ENCODE measurements around the gene POT1. TPM values are rescaled to one million over a fixed set of nuclear protein-coding genes. Genes with fewer than 3 reads are reported as not detected.

POT1 gene
- polyA plus RNA-seq, 1 donor = 50.4 TPM

GRCh38 chr7:124811341-124811740, 118.3 kb downstream of the POT1 start:
- no peak for DNase-seq

- DNase-seq = no peak
These were observed 119.0 kb downstream of the POT1 start for GRCh38 chr7:124810605-124811004.

- no peak for DNase-seq
These were observed 121.4 kb downstream of the POT1 start for GRCh38 chr7:124808206-124808605.

DNA sequence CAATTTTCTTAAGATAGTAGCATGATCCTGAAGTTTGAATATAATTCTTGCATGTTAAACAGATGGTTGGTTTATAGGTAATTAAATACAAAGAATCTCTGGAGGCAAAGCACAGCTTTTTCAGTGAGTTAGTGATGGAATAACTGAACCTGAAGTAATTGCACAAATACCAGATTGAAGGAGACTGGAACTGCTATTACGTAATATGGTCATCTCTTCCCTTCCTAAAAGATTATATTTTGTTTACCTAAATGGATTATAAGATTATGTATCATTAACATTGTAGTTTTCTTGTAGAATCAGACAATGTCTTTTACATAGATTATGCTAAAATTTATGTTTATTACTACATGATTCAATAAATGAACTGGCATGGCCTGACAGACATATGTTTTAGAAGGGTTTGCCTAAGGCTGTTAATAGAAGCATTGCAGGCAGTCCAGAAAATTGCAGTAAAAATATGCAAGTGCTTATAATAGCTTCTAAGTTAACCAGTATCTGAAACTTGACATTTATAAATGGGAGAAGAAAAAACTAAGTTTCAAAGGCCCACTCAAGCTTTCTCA, 128.2 kb downstream of the POT1 start:
- no peak for DNase-seq

GRCh38 chr7:124800386-124800785, 129.2 kb downstream of the POT1 start:
- no peak for DNase-seq

- DNase-seq = no peak
These were observed 130.2 kb downstream of the POT1 start for GRCh38 chr7:124799448-124799847.

DNA sequence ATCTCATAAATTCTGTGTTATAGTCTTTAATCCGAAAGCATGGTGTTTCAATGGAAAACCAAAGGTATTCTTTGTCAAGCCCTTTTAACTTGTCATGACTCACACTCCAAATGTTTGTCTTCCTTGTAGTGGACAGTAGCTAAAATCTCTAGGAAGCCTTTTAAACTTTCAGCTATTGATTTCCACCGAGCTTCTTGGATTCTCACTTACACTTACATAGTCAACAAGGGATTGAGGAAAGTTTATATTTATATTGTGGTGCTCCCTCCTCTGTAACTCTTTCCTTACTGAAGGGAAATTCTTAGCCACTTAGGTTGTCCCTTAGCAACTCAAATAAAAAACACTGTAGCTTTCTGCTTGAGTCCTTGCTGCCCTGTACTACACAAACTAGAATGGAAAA, 132.9 kb downstream of the POT1 start:
- DNase-seq = no peak

GRCh38 chr7:124792696-124793095, 136.9 kb downstream of the POT1 start:
- no peak for DNase-seq

DNA sequence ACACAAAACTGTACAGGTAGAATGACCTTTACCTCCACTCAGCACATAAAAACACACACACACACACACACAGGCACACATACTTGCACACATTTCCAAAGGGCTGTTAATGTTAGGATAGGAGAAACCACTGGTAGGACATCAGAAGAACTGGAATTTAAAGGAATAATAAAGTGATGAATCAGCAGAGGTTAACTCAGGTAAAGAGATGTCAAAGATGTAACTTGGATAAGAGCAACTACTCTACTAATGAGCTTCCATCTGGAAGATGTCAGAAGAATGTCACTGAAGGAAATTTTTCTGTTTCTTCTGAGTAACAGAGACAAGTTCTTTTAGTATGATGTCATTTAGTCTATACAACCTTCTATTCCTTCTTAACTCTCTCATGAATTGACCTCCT, 137.6 kb downstream of the POT1 start:
- DNase-seq = no peak

- DNase-seq = no peak
These were observed 138.2 kb downstream of the POT1 start for GRCh38 chr7:124791426-124791825.

- DNase-seq = no peak
These were observed 139.0 kb downstream of the POT1 start for GRCh38 chr7:124790645-124791044.

GRCh38 chr7:124785994-124786393, 143.6 kb downstream of the POT1 start:
- no peak for DNase-seq

DNA sequence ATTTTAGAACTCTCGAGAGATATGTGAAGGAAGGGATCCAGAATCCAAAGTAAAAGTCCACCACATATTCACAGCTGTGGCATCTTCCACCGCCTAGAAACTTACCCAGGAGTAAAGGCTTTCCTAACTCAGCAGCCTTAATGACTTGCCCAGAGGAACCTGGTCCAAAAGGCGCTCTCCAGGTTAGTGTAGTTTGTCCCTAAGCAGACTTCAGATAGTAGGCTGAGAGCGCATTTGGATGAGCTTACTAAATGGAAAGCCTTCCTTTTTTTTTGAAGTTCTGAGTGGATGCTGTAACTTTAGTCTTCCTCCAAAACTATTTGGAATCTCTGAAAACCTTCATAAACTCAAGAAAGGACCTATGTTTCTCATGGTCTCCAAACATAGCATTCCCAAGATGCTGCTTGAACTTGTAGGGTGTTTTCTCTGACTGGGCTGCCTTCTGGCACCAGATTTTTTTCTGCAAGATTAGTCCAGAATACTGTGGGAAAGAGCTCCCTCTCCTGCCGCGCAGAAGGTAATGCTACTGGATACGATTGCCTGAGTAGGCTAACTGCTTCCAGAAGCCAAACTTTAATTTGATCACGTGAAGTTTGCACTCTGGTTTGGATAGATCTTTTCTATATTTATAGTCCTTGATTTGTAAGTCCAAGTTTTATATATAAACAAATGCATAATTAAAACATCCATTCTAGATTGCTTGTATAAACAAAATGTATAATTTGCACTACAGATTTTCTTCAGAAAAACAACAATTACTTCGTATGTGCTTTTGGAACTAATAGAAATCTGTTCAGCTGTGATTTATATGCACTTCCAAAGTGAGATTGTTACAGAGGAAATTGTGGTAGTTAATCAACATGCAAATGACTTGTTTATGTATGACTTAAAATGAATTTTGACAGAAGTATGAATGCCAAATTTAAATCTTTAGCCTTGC, 144.5 kb downstream of the POT1 start:
- DNase-seq = peak; percentile 48

GRCh38 chr7:124783271-124783670, 146.4 kb downstream of the POT1 start:
- DNase-seq = no peak

DNA sequence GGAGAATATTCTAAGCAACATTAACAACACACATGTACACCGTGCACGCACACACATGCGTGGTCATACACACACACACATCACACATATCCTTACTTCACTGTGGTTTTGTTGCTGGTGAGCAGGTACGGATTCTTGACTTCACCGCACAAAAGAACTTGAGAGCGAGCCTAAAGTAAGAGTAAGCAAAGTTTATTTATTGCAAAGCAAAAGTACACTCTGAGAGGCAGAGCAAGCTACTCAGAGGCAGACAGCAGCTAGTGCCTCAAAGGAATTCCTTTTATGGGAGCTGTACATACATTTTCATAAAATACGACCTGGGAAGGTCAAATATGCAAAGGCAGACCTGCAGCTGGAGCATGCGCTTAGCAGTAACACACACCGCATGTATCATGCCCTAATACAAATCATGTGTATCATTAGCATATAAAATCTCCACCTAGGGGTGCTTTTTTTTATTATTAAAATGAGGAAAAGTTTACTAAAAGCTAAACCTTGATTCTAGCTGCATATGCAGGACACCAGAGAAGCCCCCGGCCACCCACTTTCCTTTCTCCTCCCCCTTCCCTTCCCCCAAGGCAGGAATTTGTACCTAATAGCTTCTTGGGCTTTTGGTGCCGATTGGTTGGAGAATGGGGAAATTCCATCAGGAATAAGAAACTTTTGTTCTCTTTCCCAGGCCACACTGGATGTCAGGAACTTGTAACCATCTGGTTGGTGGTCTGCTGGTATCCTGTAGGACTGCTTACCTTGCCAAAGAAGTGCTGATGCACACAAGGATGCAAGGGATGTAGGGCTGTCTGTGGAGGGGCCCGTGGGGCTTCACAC, 147.5 kb downstream of the POT1 start:
- DNase-seq = no peak

DNA sequence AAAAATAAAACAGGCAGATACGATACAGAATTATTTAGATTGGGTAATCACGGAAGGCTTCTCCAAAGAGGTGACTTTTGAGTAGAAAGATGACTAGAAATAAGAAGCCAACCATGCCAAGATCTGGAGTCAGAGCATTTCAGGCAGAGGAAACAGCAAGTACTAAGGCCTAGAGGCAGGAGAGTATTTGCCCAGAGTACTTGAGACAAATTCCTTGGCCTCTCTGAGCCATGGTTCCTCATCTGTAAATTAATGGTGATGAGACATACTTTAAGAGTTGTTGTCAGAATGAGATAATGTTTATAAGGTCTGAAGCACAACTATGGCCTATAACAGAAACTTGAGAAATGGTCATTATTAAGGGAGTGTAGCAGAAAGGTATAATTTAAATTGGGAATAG, 148.2 kb downstream of the POT1 start:
- no peak for DNase-seq

GRCh38 chr7:124780608-124781007, 149.0 kb downstream of the POT1 start:
- DNase-seq = no peak

DNA sequence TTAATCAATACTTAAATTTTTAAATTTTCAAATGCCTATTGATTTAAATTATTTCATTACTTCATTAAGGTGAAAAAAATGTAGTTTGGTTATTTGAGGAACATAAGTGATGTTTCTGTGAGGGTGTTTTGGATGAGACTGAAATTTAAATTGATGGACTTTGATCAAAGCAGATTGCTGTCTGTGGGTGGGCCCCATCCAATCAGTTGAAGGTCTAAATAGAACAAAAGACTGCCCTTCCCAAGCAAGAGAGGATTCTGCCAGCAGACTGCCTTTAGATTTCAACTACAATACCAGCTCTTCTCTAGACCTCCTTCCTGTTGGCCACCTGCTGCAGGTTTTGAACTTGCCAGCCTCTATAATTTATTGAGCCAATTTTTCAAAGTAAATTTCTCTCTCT, 149.6 kb downstream of the POT1 start:
- DNase-seq = no peak

DNA sequence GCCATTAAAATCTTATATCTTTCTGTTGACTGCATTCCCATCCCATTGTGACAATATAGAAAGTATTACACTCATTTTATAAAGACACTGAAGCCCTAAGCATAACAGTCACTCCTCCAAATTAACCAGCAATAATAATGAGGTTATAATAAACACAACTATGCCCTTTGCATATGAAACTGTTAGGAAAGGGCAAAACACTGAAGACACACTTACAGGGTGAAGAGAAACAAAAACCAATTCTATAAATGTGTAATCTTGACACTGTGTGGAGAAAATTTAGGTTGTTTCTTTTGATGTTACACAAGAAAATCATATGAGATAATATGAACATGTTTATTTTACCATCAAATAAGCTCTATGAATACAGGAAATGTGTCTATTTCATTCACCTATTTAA, 150.0 kb downstream of the POT1 start:
- no peak for DNase-seq

GRCh38 chr7:124779194-124779593, 150.4 kb downstream of the POT1 start:
- DNase-seq = no peak

DNA sequence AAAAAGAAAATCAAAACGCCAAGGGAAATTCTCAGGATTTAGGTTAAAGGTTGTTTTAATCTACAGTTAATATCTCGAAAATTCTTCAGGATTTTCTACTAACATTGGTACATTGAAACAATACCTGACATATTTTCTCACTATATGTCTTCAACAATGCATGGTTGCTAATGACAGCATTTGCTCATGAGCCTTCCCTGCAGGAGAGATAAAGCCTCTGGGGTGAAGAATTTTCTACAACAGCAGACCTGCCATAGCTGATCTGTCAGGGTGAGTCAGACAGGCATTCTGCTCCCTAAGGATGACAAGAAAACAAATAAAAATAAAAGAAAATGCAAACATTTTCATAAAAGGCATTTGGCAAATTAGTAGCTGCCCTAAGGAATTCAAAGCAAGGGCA, 152.4 kb downstream of the POT1 start:
- no peak for DNase-seq

- no peak for DNase-seq
These were observed 153.5 kb downstream of the POT1 start for GRCh38 chr7:124776153-124776552.

DNA sequence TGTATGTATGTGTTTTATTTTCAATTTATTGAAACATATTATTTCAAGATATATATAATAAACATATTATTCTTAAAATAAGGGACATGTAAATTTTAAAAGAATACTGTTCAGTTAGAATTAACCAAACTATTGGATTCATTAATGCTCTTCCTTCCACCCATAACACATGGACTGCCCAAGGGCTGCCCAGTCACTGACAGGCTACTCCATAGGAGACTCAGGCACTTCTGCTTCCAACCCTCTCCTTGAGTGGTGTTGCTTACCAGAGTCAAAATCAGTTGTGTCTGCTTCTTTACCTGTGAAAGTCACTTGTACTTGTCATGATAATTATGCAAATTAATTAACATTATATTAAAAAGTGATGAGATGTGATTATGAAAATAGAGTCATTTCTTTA, 154.2 kb downstream of the POT1 start:
- no peak for DNase-seq

Data from left kidney (tissue), 2 donors.